Endothelial cell (in vitro differentiated cells): ENCODE measurements around the gene ULK3. TPM values are rescaled to one million over a fixed set of nuclear protein-coding genes. Genes with fewer than 3 reads are reported as not detected.

Experiments used
- DNase-seq: peaks from one replicate; pipeline ENCODE4 v3.0.0; 2021; ENCODE audit warnings: low spot score
- H3K27ac Mint-ChIP-seq: one replicate; pipeline ENCODE4 v1.8.0; 2021; ENCODE audit warnings: mixed read lengths, inconsistent platforms; ENCODE audit not compliant: unreplicated experiment
- H3K27me3 Mint-ChIP-seq: one replicate; pipeline ENCODE4 v1.8.0; 2021; ENCODE audit warnings: mild to moderate bottlenecking, moderate library complexity, mixed read lengths, inconsistent platforms; ENCODE audit not compliant: unreplicated experiment
- H3K36me3 Mint-ChIP-seq: one replicate; pipeline ENCODE4 v1.8.0; 2021; ENCODE audit warnings: mild to moderate bottlenecking, low read depth, mixed read lengths, inconsistent platforms; ENCODE audit not compliant: unreplicated experiment
- H3K4me1 Mint-ChIP-seq: one replicate; pipeline ENCODE4 v1.8.0; 2021; ENCODE audit warnings: mild to moderate bottlenecking, mixed read lengths, inconsistent platforms; ENCODE audit not compliant: unreplicated experiment
- H3K4me3 Mint-ChIP-seq: one replicate; pipeline ENCODE4 v1.8.0; 2021; ENCODE audit warnings: mild to moderate bottlenecking, mixed read lengths, inconsistent platforms; ENCODE audit not compliant: unreplicated experiment
- H3K9me3 Mint-ChIP-seq: one replicate; pipeline ENCODE4 v1.8.0; 2021; ENCODE audit warnings: mixed read lengths, inconsistent platforms; ENCODE audit not compliant: unreplicated experiment
- total RNA-seq: library from RNA; stranded (reverse); fragmentation: NEBNext Ultra II Directional; extraction: Animal tissue kit (Norgen Biotek cat#: 25700); gene quantifications from one replicate; pipeline ENCODE4 v1.2.1, GENCODE V29; 2021; ENCODE audit not compliant: unreplicated experiment
- TF ChIP-seq, protein P1 (sequence below): fragments of 200-600 bp; sonication (generic); IDR thresholded peaks from one replicate; pipeline ENCODE4 v1.5.0; 2021; ENCODE audit warnings: antibody characterized with exemption; ENCODE audit not compliant: unreplicated experiment

ULK3 gene
- total RNA-seq, 1 donor from 2014 or later: 25.6 TPM

DNA sequence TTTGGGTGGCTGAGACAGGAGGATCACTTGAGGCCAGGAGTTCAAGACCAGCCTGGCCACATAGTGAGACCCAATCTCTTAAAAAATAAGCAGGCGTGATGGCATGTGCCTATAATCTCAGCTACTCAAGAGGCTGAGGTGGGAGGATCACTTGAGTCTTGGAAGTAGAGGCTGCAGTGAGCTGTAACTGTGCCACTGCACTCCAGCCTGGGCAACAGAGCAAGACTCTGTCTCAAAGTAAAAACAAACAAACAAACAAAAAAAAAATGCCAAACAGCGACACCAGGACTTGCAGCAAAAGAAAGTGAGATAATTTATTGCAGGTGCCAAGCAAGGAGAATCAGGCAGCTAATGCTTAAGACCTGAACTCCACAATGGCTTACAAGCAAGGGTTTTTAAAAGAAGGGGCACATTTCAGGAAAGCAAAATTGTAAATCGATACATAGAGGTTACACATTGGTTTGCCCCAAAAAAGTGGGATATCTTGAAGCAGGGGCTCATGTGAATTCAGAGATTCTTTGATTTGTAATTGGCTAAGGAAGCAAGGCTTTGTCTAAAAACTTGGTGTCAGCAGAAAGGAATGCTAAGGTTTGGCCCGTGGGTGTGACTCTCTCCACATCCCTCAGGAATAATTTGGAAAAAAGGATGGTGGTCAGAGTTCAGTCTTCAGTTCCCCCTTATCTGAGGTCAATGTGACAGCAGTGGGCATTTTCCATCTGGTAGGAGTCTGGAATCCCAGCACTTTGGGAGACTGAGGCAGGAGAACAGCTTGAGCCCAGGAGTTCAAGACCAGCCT is 41.7 kb upstream of the ULK3 start:
- Mint-ChIP-seq H3K27me3 (peaks cover 6% of the 10 kb centered on the region), H3K4me1 (peaks cover 8% of the 10 kb centered on the region), H3K4me3 (no peak overlapping the region), H3K36me3 (no peaks in the 10 kb centered on the region), H3K9me3 (no peaks in the 10 kb centered on the region), H3K27ac (peak overlapping the region; percentile 31)
- no peak for DNase-seq
- TF ChIP-seq, protein P1, sequence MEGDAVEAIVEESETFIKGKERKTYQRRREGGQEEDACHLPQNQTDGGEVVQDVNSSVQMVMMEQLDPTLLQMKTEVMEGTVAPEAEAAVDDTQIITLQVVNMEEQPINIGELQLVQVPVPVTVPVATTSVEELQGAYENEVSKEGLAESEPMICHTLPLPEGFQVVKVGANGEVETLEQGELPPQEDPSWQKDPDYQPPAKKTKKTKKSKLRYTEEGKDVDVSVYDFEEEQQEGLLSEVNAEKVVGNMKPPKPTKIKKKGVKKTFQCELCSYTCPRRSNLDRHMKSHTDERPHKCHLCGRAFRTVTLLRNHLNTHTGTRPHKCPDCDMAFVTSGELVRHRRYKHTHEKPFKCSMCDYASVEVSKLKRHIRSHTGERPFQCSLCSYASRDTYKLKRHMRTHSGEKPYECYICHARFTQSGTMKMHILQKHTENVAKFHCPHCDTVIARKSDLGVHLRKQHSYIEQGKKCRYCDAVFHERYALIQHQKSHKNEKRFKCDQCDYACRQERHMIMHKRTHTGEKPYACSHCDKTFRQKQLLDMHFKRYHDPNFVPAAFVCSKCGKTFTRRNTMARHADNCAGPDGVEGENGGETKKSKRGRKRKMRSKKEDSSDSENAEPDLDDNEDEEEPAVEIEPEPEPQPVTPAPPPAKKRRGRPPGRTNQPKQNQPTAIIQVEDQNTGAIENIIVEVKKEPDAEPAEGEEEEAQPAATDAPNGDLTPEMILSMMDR: no peak

DNA sequence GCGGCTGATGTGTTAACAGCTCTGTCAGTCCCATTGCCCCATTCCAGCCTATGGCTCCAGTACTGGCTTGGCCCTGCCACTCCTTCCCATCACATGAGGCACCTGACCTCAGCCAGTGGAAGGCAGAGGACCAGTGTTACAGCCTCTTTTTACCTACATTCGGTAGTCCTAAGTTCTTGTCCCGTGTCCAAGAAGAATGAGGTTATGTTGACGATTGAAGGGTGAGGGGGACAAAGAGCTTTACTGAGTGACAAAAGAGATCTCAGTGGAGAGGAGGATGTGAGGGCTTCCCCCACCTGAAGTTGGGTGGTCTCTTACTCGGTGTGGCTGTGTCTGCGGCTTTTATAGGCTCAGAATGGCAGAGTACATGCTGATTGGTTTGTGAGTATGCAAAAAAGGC is 39.6 kb upstream of the ULK3 start:
- TF ChIP-seq, protein P1: no peak
- H3K4me1 Mint-ChIP-seq: no peaks in the 10 kb centered on the region
- no peak overlapping the region for H3K27ac Mint-ChIP-seq
- DNase-seq: no peak
- H3K27me3 Mint-ChIP-seq: peaks cover 2% of the 10 kb centered on the region
- no peaks in the 10 kb centered on the region for H3K36me3 Mint-ChIP-seq
- H3K9me3 Mint-ChIP-seq: no peaks in the 10 kb centered on the region
- peak overlapping the region; percentile 37 for H3K4me3 Mint-ChIP-seq

DNA sequence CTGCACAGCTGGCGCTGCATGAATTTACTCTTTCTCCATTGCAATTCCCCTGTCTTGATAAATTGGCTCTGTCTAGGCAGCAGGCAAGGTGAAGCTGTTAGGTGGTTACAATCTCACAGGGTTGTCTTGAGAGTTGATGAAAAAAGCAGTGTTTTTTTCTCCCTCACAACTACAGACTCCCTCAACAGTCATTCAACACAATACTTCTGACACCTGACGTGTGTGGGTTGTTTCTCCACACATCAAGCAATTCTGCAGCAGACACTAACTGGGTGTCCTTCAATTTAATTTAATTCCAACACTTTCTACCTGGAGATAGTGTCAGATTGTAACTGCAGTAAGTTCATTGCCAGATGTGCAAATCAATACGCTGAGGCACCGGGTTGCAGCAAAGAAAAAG is 35.3 kb upstream of the ULK3 start:
- Mint-ChIP-seq H3K27ac (no peak overlapping the region), H3K9me3 (no peaks in the 10 kb centered on the region), H3K4me1 (no peaks in the 10 kb centered on the region), H3K27me3 (peaks cover 5% of the 10 kb centered on the region), H3K4me3 (no peak overlapping the region), H3K36me3 (no peaks in the 10 kb centered on the region)
- DNase-seq: no peak
- TF ChIP-seq, protein P1: no peak

DNA sequence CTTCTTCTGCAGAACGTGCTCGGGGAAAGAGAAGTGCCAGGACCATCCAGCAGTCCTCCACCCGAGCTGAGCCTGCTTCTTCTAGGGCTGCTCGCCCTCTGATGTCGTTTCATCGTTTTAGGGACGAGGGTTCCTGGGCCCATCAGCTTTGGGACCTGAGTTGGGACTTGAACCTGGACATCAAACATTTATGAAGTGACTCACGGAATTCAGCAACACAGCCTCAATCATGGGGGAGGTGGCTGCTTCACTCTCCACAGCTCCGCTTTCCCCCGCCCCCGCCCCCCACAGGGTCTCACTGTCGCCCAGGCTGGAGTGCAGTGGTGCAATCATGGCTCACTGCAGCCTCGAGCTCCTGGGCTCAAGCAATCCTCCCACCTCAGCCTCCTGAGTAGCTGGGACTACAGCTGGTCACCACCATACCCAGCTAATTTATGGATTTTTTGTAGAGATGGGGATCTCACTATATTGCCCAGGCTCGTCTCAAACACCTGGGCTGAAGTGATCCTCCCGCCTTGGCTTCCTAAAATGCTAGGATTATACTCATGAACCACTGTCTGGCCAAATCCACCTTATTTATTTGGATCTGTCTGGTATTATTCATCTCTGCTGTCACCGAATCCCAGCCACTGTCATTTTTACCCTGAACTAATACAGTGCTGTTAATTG is 30.9 kb upstream of the ULK3 start:
- no peak for DNase-seq
- no peaks in the 10 kb centered on the region for H3K9me3 Mint-ChIP-seq
- H3K27ac Mint-ChIP-seq: no peak overlapping the region
- H3K27me3 Mint-ChIP-seq: peaks cover 11% of the 10 kb centered on the region
- H3K4me1 Mint-ChIP-seq: peaks cover 27% of the 10 kb centered on the region
- H3K36me3 Mint-ChIP-seq: no peaks in the 10 kb centered on the region
- H3K4me3 Mint-ChIP-seq: peak overlapping the region; percentile 92
- TF ChIP-seq, protein P1: no peak
